VCaP (cell line): Measurements from ENCODE around the gene IP6K3.

Source experiments
- H3K27ac ChIP-seq: fragments of 450-650 bp; 2 replicates; pipeline ENCODE4 v1.5.1; 2017
- TF ChIP-seq, protein P1 (sequence below): fragments of 450-650 bp; conservative IDR thresholded peaks from 2 replicates; pipeline ENCODE4 v1.5.1; 2017; ENCODE audit warnings: mild to moderate bottlenecking, moderate library complexity

Gene IP6K3

GRCh38 chr6:33777398-33778388, 31.0 kb upstream of the IP6K3 start:
- TF ChIP-seq, protein P1, sequence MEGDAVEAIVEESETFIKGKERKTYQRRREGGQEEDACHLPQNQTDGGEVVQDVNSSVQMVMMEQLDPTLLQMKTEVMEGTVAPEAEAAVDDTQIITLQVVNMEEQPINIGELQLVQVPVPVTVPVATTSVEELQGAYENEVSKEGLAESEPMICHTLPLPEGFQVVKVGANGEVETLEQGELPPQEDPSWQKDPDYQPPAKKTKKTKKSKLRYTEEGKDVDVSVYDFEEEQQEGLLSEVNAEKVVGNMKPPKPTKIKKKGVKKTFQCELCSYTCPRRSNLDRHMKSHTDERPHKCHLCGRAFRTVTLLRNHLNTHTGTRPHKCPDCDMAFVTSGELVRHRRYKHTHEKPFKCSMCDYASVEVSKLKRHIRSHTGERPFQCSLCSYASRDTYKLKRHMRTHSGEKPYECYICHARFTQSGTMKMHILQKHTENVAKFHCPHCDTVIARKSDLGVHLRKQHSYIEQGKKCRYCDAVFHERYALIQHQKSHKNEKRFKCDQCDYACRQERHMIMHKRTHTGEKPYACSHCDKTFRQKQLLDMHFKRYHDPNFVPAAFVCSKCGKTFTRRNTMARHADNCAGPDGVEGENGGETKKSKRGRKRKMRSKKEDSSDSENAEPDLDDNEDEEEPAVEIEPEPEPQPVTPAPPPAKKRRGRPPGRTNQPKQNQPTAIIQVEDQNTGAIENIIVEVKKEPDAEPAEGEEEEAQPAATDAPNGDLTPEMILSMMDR, result no peak
- no peak overlapping the region for H3K27ac ChIP-seq

GRCh38 chr6:33776764-33777163, 30.1 kb upstream of the IP6K3 start:
- no peak overlapping the region for H3K27ac ChIP-seq
- TF ChIP-seq, protein P1, result no peak

DNA sequence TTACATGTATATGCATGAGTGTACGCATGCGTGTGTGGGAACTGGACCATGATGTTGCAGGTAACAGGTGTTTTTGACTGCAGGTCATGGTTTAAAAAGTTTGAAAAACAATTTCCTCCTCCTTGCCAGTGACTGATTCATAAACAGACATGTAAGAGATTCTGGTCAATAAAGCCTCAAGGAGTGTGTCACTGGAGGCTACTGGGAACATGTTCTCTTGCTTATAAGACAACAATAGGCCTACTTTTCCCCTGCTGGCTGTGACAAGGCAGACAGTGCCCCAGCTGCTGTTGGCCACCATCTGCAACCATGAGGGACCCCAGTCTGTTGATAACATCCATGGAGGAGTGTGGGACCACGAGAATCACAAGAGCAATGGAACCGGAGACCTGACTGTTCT, 29.5 kb upstream of the IP6K3 start:
- TF ChIP-seq, protein P1, result no peak
- H3K27ac ChIP-seq, result no peak overlapping the region

DNA sequence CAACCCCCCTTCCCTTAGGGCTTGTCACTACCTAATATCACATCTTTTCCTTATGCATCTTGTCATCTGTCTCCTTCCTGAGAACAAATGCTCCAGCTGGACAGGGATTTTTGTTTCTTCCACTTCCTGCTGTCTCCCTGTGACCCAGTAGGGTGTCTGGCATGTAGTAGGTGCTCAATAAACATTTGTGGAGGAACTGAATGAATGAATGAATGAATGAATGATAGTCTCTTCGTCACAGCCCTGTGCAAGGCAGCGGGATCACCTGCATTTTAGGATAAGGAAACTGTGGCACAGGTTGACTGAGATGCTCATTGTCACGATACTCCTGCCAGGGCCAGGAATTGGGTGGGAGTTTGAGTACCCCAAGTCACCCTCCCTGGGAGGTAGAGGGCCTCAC, 28.1 kb upstream of the IP6K3 start:
- TF ChIP-seq, protein P1, result no peak
- H3K27ac ChIP-seq, result no peak overlapping the region

GRCh38 chr6:33772902-33773472, 26.3 kb upstream of the IP6K3 start:
- H3K27ac ChIP-seq, result no peak overlapping the region
- TF ChIP-seq, protein P1, result no peak

DNA sequence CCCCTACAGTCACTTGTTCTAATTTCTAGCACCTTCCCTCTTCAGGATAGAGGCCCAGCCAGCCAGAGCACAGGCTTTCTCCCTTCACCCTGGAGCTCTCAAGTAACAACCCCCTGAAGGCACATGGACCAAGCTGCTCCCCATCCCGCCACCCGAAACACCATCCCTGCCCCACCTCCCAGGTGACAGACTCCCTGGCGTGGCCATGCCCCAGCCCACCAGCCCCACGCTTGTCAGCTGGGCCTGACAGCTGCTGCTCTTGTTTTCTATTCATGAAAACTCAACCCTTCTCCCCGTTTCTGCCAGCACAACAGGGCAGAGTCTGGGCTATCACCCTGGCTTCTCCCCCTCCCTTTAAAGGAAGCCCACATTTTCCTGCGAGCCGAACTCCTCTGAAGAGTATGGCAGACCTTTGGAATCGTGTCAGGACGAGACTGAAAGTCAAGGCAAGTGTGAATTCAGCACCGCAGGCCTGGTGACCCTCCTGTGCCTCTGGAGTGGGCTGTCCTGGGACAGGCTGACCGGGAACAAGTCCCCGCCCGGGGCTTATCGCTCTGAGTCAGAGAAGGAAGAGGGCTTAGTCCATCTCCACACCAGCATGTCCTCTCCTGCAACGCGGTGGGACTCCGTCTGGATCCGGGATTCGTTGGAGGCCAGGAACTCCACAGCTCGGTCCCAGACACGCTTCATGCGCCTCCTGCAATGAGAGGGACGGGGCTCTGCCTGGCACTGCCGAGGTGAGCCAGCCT, 25.6 kb upstream of the IP6K3 start:
- H3K27ac ChIP-seq, result no peak overlapping the region
- TF ChIP-seq, protein P1, result no peak
